ENCODE data around the gene PPM1H. TPM values are rescaled to one million over a fixed set of nuclear protein-coding genes. Genes with fewer than 3 reads are reported as not detected.

The PPM1H gene
- total RNA-seq, 1 experiment from 2014 or later = 33.3 TPM

- in situ Hi-C loops (cut with HindIII; ENCODE audit: low pct_unique_long_range_greater_than_20kb, low sequenced_read_pairs) = loop anchor here (10.0 kb wide), 1 partner anchor 180 kb away; no protein-coding TSS in a partner anchor
- no peak for DNase-seq (ENCODE audit: low read depth)
Measured at GRCh38 chr12:62604373-62604772, 330.6 kb downstream of the PPM1H start.

GRCh38 chr12:62603811-62604098 is 331.2 kb downstream of the PPM1H start:
- no peak for DNase-seq (ENCODE audit: low read depth)
- in situ Hi-C loops (cut with HindIII; ENCODE audit: low pct_unique_long_range_greater_than_20kb, low sequenced_read_pairs) = loop anchor here (10.0 kb wide), 1 partner anchor 181 kb away; no protein-coding TSS in a partner anchor

- DNase-seq (ENCODE audit: low read depth) = peak; percentile 92
- in situ Hi-C loops (cut with HindIII; ENCODE audit: low pct_unique_long_range_greater_than_20kb, low sequenced_read_pairs) = loop anchor here (10.0 kb wide), 1 partner anchor 182 kb away; no protein-coding TSS in a partner anchor
Measured at GRCh38 chr12:62603061-62603810, 331.7 kb downstream of the PPM1H start.

GRCh38 chr12:62602255-62603060 is 332.5 kb downstream of the PPM1H start:
- DNase-seq (ENCODE audit: low read depth) = peak; percentile 97
- in situ Hi-C loops (cut with HindIII; ENCODE audit: low pct_unique_long_range_greater_than_20kb, low sequenced_read_pairs) = loop anchor here (10.0 kb wide), 1 partner anchor 182 kb away; no protein-coding TSS in a partner anchor

- in situ Hi-C loops (cut with HindIII; ENCODE audit: low pct_unique_long_range_greater_than_20kb, low sequenced_read_pairs) = loop anchor here (10.0 kb wide), 1 partner anchor 183 kb away; no protein-coding TSS in a partner anchor
- DNase-seq (ENCODE audit: low read depth) = no peak
Measured at GRCh38 chr12:62601765-62602164, 333.2 kb downstream of the PPM1H start.

GRCh38 chr12:62599854-62600437 is 335.0 kb downstream of the PPM1H start:
- no peak for DNase-seq (ENCODE audit: low read depth)
- in situ Hi-C loops (cut with HindIII; ENCODE audit: low pct_unique_long_range_greater_than_20kb, low sequenced_read_pairs) = loop anchor here (10.0 kb wide), 1 partner anchor 185 kb away; no protein-coding TSS in a partner anchor

- no peak for DNase-seq (ENCODE audit: low read depth)
- in situ Hi-C loops (cut with HindIII; ENCODE audit: low pct_unique_long_range_greater_than_20kb, low sequenced_read_pairs) = no loop called here
Measured at GRCh38 chr12:62598846-62599245, 336.1 kb downstream of the PPM1H start.

GRCh38 chr12:62597253-62597652 is 337.7 kb downstream of the PPM1H start:
- in situ Hi-C loops (cut with HindIII; ENCODE audit: low pct_unique_long_range_greater_than_20kb, low sequenced_read_pairs) = no loop called here
- DNase-seq (ENCODE audit: low read depth) = no peak

Other genes starting within 250 kb of the PPM1H start
- gene AVPR1A, start 216.1 kb upstream of the PPM1H start, total RNA-seq (2014; rRNA removed; shearing (Covaris generic); ENCODE audit: low replicate concordance) = not detected in 2 replicates

Data from Caki2 (cell line).